DLD1 (cell line): ENCODE measurements around the gene EGR4.
"Not testable (repeated sequence)": the region's sequence is repeated elsewhere in the genome, so short reads cannot be mapped to it uniquely, and the experiment has no call there.

ENCODE experiments used
- in situ Hi-C: cut with HindIII; loops from 2 replicates; pipeline ENCODE4 v1.10.0; 2017; ENCODE audit warnings: low sequenced_read_pairs

Gene EGR4

GRCh38 chr2:73264783-73265182, 28.6 kb downstream of the EGR4 start:
- in situ Hi-C loops = no loop called here

- in situ Hi-C loops = no loop called here
These were observed 29.1 kb downstream of the EGR4 start for GRCh38 chr2:73264332-73264606.

GRCh38 chr2:73263540-73264331, 29.6 kb downstream of the EGR4 start:
- in situ Hi-C loops = no loop called here

- in situ Hi-C loops = not testable (repeated sequence)
These were observed 30.5 kb downstream of the EGR4 start for GRCh38 chr2:73262691-73263429.

GRCh38 chr2:73262108-73262651, 31.2 kb downstream of the EGR4 start:
- in situ Hi-C loops = no loop called here

GRCh38 chr2:73260338-73260984, 32.9 kb downstream of the EGR4 start:
- in situ Hi-C loops = no loop called here

- in situ Hi-C loops = no loop called here
These were observed 33.5 kb downstream of the EGR4 start for GRCh38 chr2:73259704-73260337.

GRCh38 chr2:73259276-73259675, 34.1 kb downstream of the EGR4 start:
- in situ Hi-C loops = no loop called here

GRCh38 chr2:73258913-73259215, 34.5 kb downstream of the EGR4 start:
- in situ Hi-C loops = no loop called here

- in situ Hi-C loops = no loop called here
These were observed 35.0 kb downstream of the EGR4 start for GRCh38 chr2:73258186-73258912.

- in situ Hi-C loops = no loop called here
These were observed 35.8 kb downstream of the EGR4 start for GRCh38 chr2:73257425-73258125.

GRCh38 chr2:73257021-73257420, 36.3 kb downstream of the EGR4 start:
- in situ Hi-C loops = no loop called here

- in situ Hi-C loops = no loop called here
These were observed 36.8 kb downstream of the EGR4 start for GRCh38 chr2:73256618-73256922.

- in situ Hi-C loops = no loop called here
These were observed 37.3 kb downstream of the EGR4 start for GRCh38 chr2:73255907-73256617.

- in situ Hi-C loops = no loop called here
These were observed 38.2 kb downstream of the EGR4 start for GRCh38 chr2:73255007-73255644.

GRCh38 chr2:73254343-73255006, 38.9 kb downstream of the EGR4 start:
- in situ Hi-C loops = no loop called here

- in situ Hi-C loops = no loop called here
These were observed 39.4 kb downstream of the EGR4 start for GRCh38 chr2:73253901-73254300.

GRCh38 chr2:73253400-73253799, 39.9 kb downstream of the EGR4 start:
- in situ Hi-C loops = no loop called here
